AG04450 (cell line): Measurements from ENCODE around the gene MTG1. TPM values are rescaled to one million over a fixed set of nuclear protein-coding genes. Genes with fewer than 3 reads are reported as not detected.
A peak's percentile ranks its signal among the peaks of the same experiment; 100 is the strongest.

ENCODE experiments used
- CTCF ChIA-PET: fragments of 300-600, 350-600 bp; formaldehyde crosslinking; extraction: SDS; loops from one replicate; lab custom pipeline; 2022; ENCODE audit warnings: antibody characterized with exemption, inconsistent platforms; lab: Charles Lee
- POLR2A ChIA-PET: fragments of 350-600 bp; formaldehyde crosslinking; extraction: SDS; loops from one replicate; lab custom pipeline; 2021; ENCODE audit warnings: antibody characterized with exemption, inconsistent platforms; lab: Yijun Ruan, JAX
- DNase-seq: peaks from one replicate; pipeline ENCODE4 v3.0.0-alpha.2; 2011; ENCODE audit warnings: low read depth, low spot score
- H3K27ac ChIP-seq: one replicate; pipeline ENCODE4 v1.5.1; 2012; ENCODE audit warnings: low read depth, low read length, control low read depth
- H3K27me3 ChIP-seq: one replicate; pipeline ENCODE4 v1.6.0; 2012; ENCODE audit warnings: low read length; ENCODE audit not compliant: control insufficient read depth, insufficient read depth
- H3K4me3 ChIP-seq: 2 replicates; pipeline ENCODE4 v1.5.1; 2011; ENCODE audit warnings: mild to moderate bottlenecking, low read depth, low read length, control low read depth
- H3K9me3 ChIP-seq: 2 replicates; pipeline ENCODE4 v1.5.1; 2012; ENCODE audit warnings: low read length; ENCODE audit not compliant: control insufficient read depth, insufficient read depth
- polyA plus RNA-seq: library from polyadenylated mRNA; depleted of rRNA; stranded (reverse); fragments of >200 nt; gene quantifications from 2 replicates; pipeline ENCODE4 v1.2.3, GENCODE V29; 2011
- TF ChIP-seq, protein P1 (sequence below): IDR thresholded peaks from 2 replicates; pipeline ENCODE4 v1.5.1; 2011; ENCODE audit warnings: low read depth, low read length, control low read depth, inconsistent platforms

Gene MTG1
- polyA plus RNA-seq, 1 experiment: 36.1 TPM

DNA sequence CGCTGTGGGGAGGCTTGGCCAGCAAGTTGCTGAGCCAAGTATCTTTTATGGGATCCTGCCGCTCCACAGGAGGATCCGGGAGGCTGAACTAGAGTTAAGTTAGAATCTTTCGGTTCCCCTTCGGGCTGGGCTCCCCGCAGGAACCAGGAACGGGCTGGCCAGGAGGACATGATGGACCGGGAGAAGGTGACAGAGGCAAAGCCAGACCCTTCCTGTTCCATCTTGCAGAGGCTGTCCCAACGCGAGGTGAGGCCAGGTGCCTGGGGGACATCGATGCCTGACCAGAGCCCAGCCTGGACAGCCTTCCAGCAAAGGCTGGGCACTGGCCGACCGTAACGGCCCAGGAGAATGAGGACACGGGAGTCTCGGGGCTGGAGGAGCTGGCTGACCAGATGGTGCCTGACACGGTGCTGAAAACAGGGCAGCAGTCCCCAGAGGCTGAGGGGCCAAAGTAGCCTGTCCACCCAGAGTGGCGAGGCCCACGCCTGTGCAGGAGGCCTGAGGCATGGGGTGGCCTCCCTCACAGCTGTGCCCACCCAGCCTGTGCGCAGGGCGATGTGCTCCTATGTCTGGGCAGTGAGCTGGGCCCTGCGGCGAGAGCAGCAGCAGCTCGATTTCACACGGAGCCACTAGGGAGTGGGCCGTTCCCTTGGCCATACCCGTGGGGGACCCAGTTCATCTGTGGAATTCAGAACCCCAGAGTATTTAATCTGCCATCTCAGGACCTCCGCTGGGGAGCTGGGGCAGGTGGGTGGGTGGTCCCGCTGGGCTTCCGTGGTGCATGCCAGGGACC is 16.7 kb upstream of the MTG1 start:
- Histone ChIP-seq H3K9me3 (no peaks in the 10 kb centered on the region; the same call in 1 of the 2 replicates), H3K4me3 (no peak overlapping the region), H3K27ac (peak overlapping the region; percentile 11), H3K27me3 (no peaks in the 10 kb centered on the region)
- no peak for DNase-seq
- TF ChIP-seq, protein P1, sequence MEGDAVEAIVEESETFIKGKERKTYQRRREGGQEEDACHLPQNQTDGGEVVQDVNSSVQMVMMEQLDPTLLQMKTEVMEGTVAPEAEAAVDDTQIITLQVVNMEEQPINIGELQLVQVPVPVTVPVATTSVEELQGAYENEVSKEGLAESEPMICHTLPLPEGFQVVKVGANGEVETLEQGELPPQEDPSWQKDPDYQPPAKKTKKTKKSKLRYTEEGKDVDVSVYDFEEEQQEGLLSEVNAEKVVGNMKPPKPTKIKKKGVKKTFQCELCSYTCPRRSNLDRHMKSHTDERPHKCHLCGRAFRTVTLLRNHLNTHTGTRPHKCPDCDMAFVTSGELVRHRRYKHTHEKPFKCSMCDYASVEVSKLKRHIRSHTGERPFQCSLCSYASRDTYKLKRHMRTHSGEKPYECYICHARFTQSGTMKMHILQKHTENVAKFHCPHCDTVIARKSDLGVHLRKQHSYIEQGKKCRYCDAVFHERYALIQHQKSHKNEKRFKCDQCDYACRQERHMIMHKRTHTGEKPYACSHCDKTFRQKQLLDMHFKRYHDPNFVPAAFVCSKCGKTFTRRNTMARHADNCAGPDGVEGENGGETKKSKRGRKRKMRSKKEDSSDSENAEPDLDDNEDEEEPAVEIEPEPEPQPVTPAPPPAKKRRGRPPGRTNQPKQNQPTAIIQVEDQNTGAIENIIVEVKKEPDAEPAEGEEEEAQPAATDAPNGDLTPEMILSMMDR: no peak
- ChIA-PET CTCF (interaction anchor here (4.9 kb wide), 1 partner anchor 48 kb away, joined by 26 read pairs; no protein-coding TSS in a partner anchor), POLR2A (no interaction called here)

DNA sequence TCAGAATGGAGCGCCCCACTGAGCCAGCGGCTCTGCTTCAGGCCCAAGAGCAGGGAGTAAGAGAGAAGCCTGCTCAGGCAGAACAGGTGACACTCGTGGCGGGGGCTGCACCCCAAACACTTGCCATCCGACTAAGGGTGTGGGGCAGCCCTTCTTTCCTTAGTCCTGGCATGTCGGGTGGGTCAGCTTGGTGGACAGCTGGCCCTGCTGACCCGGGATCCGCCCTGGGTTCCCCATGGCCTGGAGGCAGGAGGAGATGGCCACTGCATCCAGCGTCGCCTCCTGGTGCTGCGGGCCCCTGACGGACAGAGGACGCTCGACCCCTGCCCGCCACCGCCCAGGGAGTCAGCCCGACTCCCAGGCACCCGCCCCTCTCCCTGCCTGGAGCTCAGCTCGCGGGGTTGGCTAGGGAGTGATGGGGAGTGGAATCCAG is 16.1 kb upstream of the MTG1 start:
- Histone ChIP-seq H3K9me3 (no peaks in the 10 kb centered on the region; the same call in 1 of the 2 replicates), H3K4me3 (peak overlapping the region; percentile 79), H3K27ac (peak overlapping the region; percentile 11), H3K27me3 (no peaks in the 10 kb centered on the region)
- DNase-seq: no peak
- CTCF ChIA-PET: interaction anchor here (4.9 kb wide), 1 partner anchor 48 kb away, joined by 26 read pairs; no protein-coding TSS in a partner anchor
- TF ChIP-seq, protein P1: no peak
- POLR2A ChIA-PET: interaction anchor here (0.6 to 1.7 kb wide), 3 partner anchors 13 to 48 kb away, joined by 3 to 4 read pairs (median 3); no protein-coding TSS in a partner anchor

DNA sequence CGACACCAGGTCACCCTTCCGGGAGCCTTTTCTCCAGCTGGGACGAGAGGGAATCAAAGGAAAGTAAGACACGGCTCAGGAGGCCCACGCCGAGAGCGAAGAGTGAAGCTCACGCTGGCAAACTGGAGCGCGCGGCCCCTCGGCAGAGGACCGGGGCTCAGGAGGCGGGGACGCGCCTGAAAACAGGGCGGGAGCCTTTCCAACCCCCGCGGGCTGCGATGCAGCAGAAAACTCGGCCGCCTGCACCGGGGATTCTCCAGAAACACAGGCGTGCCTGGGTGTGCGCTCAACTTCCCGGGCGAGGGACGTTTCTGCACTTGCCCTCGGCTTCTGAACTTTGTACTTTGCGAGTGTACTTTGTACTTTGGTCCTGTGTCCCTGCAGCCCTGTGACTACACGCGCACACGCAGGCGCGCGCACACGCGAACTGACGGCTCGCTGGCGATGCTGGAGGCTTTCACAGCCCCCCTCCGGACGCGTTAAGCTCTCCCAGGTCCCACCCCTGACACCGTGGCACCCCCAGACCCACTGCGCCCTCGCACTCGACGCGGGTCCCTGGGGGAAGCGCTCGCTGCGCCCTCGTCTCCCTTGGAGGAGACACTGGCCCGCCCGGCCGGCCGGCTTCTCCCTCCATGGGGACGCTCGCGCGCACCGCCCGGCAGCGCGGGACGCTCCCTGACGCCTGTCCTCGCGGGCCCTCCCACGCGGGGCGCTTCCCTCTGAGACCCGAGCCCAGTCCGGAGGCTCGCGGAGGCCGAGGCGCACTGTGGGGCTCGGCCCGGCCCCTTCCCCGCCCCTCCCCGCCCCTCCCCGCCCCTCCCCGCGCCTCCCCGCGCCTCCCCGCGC is 15.5 kb upstream of the MTG1 start:
- DNase-seq: no peak
- CTCF ChIA-PET: interaction anchor here (4.9 kb wide), 1 partner anchor 49 kb away, joined by 26 read pairs; no protein-coding TSS in a partner anchor
- TF ChIP-seq, protein P1: no peak
- peak overlapping the region; percentile 79 for H3K4me3 ChIP-seq
- H3K27ac ChIP-seq: peak overlapping the region; percentile 11
- no peaks in the 10 kb centered on the region for H3K27me3 ChIP-seq
- POLR2A ChIA-PET: interaction anchor here (0.6 to 1.7 kb wide), 5 partner anchors 13 to 100 kb away, joined by 3 to 4 read pairs (median 3); no protein-coding TSS in a partner anchor
- H3K9me3 ChIP-seq: no peaks in the 10 kb centered on the region; the same call in 1 of the 2 replicates

DNA sequence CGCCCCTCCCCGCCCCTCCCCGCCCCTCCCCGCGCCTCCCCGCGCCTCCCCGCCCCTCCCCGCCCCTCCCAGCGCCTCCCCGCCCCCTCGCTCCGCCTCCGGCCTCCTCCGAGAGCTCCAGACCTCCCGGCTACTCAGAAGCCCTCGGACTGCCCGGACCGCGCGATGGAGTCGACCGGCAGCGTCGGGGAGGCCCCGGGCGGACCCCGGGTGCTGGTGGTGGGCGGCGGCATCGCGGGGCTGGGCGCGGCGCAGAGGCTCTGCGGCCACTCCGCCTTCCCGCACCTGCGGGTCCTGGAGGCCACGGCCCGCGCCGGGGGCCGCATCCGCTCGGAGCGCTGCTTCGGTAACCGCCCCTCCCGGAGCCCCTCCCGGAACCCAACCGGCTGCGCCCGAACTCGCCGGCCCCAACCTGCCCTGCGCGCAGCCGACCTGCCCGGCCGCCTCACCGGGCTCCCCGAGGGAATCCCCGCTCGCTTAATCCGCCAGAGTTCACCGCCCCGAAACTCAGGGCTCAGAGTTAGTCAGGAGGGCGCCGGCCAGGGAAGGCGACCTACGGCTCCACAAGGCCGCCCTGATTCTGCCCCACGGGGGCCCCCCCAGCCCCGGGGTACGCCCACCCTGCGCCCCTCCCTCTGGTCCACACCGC is 14.7 kb upstream of the MTG1 start, which contains the start of gene PAOX:
PAOX (plus strand) TSS at position 111 of the 649 bp plus-strand sequence; CDS start at position 166, 55 bp downstream.
- H3K27ac ChIP-seq: peak within 1 kb of the TSS; percentile 11
- CTCF ChIA-PET: interaction anchor here (4.9 kb wide), 1 partner anchor 50 kb away, joined by 26 read pairs; no protein-coding TSS in a partner anchor
- POLR2A ChIA-PET: interaction anchor here (0.8 to 1.7 kb wide), 4 partner anchors 12 to 101 kb away, joined by 3 to 4 read pairs (median 3); no protein-coding TSS in a partner anchor
- TF ChIP-seq, protein P1: no peak
- H3K27me3 ChIP-seq: no peaks in the 10 kb centered on the region
- H3K4me3 ChIP-seq: peak within 1 kb of the TSS; percentile 79
- H3K9me3 ChIP-seq: no peaks in the 10 kb centered on the region; the same call in 1 of the 2 replicates
- DNase-seq: no peak
